ENCODE data around the gene EIF2B2. TPM values are rescaled to one million over a fixed set of nuclear protein-coding genes. Genes with fewer than 3 reads are reported as not detected.

The EIF2B2 gene
- 16.4 and 34.2 TPM in 2 replicates for total RNA-seq (ENCODE audit: low replicate concordance)

DNA sequence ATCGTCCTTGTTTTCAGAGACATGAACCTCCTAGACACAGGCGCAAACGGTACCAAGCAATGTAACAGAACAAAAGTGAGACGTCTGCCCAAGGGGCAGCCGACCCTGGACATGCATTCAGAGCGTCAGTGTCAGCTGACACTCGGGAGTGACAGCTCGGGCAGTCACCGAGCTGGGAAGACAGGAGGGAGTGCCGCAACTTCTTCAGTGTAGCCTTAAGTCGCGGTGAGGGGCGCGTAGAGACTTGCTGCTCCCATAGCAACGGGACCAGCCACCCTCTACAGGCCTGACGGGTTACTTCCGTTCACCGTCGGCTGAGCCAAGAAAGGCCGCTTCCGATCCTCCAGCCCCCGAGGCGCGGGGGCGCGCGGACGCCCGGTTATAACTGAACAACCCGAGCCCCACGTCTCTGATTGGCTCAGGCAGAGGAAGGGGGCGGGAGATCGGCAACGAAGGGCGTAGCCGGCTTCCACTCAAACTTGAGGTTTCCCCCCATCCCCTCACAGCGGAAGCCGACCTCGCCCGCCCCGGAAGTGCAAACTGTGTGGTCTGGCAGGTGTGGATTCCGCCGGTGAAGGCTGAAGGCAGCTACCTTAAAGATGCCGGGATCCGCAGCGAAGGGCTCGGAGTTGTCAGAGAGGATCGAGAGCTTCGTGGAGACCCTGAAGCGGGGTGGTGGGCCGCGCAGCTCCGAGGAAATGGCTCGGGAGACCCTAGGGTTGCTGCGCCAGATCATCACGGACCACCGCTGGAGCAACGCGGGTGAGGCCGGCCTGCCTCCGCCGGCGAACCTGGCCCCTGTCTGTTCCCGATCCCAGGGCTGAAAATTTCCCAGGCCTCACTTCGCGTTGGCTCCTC lies at the start of gene EIF2B2:
EIF2B2 (plus strand) TSS at position 530 of the 858 bp plus-strand sequence; CDS start at position 600, 70 bp downstream.
- peak within 1 kb of the TSS; percentile 96 for H3K4me3 ChIP-seq (ENCODE audit: low read depth, low read length)
- TF ChIP-seq, protein P1, sequence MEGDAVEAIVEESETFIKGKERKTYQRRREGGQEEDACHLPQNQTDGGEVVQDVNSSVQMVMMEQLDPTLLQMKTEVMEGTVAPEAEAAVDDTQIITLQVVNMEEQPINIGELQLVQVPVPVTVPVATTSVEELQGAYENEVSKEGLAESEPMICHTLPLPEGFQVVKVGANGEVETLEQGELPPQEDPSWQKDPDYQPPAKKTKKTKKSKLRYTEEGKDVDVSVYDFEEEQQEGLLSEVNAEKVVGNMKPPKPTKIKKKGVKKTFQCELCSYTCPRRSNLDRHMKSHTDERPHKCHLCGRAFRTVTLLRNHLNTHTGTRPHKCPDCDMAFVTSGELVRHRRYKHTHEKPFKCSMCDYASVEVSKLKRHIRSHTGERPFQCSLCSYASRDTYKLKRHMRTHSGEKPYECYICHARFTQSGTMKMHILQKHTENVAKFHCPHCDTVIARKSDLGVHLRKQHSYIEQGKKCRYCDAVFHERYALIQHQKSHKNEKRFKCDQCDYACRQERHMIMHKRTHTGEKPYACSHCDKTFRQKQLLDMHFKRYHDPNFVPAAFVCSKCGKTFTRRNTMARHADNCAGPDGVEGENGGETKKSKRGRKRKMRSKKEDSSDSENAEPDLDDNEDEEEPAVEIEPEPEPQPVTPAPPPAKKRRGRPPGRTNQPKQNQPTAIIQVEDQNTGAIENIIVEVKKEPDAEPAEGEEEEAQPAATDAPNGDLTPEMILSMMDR (IDR thresholded peaks at IDR 0.05; ENCODE audit: insufficient read depth, low read length), result peak; percentile 15
- peak; percentile 93 for DNase-seq (ENCODE audit: low read depth)

DNA sequence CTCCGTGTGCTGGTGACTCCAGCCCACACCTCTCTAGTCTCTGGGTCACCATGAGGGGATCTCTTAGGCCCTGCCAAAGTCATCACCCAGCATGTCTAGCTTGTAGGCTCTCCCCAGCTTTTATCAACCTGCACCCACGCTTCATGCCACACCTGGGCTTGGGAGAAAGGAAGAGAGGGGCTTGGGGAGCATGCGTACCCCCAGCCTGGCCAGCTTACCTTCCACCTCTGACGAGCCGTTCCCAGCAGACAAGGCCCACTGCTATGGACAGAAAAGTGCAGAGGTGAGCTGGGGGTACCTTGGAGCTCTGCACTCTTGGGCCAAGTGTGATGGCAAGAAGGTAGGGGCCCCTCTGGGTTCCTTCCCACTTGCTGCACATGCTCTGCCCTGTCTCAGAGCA lies 49.0 kb upstream of the EIF2B2 start:
- no peak overlapping the region for H3K4me3 ChIP-seq (ENCODE audit: low read depth, low read length)
- TF ChIP-seq, protein P1 (IDR thresholded peaks at IDR 0.05; ENCODE audit: insufficient read depth, low read length), result no peak
- no peak for DNase-seq (ENCODE audit: low read depth)

DNA sequence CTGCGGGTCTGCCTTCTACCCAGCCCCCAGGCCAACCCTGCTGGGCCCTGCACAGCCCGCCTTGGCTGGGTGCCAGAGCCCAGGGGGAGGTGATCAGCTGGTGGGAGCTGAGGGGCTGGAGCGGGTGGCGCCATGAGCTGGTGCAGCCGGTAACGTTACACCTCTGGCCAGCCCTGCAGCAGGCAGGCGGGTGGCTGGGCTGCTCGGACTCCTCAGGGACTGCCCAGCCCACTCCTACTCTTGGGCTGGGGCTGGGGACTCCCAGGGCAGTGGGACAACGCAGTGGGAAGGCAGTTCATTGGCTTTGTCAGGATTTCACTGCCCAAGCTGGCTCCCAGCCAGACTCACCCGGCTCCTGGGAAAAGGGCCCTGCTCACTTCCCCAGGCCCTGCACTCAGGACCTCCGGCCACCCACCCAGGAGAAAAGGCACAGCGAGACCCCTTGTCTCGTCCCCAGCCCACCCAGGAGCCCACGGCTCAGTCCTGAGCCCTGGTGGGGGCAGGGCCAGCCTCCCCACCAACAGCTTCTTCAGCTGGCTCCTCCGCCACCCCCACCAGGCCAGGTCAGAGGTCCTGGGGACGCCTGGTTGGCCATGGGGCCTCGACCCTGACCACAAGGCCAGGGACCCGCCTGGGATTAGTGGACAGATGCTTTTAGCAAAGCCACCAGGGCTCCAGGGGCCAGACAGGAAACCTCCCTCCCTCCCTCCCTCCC lies 48.3 kb upstream of the EIF2B2 start:
- TF ChIP-seq, protein P1 (IDR thresholded peaks at IDR 0.05; ENCODE audit: insufficient read depth, low read length), result no peak
- H3K4me3 ChIP-seq (ENCODE audit: low read depth, low read length), result peak overlapping the region; percentile 31
- no peak for DNase-seq (ENCODE audit: low read depth)

DNA sequence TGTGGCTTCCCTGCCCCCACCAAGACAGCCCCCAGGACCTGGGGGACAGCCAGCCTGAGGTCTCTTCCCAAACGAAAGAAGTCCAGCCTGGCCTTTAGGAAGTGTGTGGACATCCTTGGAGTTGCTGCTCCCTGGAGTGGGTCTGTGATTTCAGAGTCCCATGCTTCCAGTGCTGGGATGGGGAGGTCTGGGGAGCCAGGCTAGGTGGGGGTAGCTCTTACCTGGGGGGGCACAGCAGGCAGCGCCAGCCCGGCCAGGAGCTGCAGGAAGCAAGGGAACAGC lies 47.8 kb upstream of the EIF2B2 start:
- TF ChIP-seq, protein P1 (IDR thresholded peaks at IDR 0.05; ENCODE audit: insufficient read depth, low read length), result no peak
- H3K4me3 ChIP-seq (ENCODE audit: low read depth, low read length), result peak overlapping the region; percentile 61
- no peak for DNase-seq (ENCODE audit: low read depth)

DNA sequence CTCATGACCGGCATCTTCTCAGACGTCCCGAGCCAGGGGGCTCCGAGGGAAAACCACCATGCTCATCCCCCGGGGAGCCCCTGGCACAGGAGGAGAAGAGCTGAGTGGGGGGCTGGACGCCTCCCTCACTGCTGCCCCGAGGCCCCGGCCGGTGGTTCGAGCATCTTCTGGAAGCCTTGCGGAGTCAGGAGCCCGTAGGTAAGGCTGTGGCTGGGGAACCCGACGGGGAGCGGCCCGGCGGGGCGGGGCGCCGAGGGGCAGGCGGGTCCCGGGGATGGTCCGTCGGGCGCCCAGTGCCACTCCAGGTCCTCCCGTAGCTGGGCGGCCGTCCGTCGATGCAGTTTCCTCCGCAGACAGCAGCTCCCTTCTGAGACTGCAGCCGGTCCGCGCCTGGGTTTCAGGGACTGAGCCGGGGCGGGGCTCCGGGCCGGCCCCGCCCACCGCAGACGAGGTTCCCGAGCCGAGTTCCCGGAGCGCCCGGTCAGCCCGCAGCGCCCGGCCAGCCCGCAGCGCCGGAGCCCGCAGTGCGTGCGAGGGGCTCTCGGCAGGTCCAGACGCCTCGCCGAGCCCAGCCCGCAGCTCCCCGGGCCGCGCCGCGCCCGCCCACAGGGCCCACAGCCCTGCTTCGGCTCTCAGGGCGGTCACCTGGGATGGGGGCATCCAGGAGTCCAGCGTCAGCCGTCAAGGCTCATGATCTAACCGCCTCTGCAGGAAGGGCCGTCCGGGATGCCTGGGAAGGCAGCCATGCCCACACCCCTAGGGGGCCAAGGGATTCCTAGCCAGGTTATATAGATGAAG lies 47.3 kb upstream of the EIF2B2 start, which contains the start of gene PGF:
PGF (minus strand) TSS at position 369 of the 798 bp plus-strand sequence; CDS start at position 14, 355 bp downstream.
- TF ChIP-seq, protein P1 (IDR thresholded peaks at IDR 0.05; ENCODE audit: insufficient read depth, low read length), result no peak
- peak within 1 kb of the TSS; percentile 61 for H3K4me3 ChIP-seq (ENCODE audit: low read depth, low read length)
- DNase-seq (ENCODE audit: low read depth), result no peak

DNA sequence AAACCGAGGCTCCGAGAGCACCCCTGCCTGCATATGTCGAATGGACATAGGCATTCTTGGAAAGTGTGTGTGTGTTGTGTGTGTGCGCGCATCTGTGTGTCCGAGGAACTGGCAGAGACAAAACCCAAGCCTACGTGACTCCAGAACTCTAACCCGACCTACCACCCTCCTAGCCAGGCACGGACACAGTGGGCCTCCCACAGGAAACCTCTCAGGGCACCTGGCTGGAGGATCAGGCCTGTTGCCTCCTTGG lies 46.8 kb upstream of the EIF2B2 start:
- TF ChIP-seq, protein P1 (IDR thresholded peaks at IDR 0.05; ENCODE audit: insufficient read depth, low read length), result no peak
- DNase-seq (ENCODE audit: low read depth), result no peak
- H3K4me3 ChIP-seq (ENCODE audit: low read depth, low read length), result no peak overlapping the region
